Psoas muscle (tissue), 8 donors: ENCODE results near the gene CTCFL. TPM values are rescaled to one million over a fixed set of nuclear protein-coding genes. Genes with fewer than 3 reads are reported as not detected.

Experiments
- ATAC-seq, 4 donors: fragments of 200-7000 bp; cut with Tn5 transposase; one replicate each; pipeline ENCODE4 v1.9.1; 2020; ENCODE audit warnings: moderate library complexity in 3 of 4, mild to moderate bottlenecking in 2 of 4
- DNase-seq, 2 donors: peaks; one replicate each; pipeline ENCODE4 v3.0.0-alpha.2; 2020
- H3K27ac ChIP-seq: fragments of 200-600 bp; one replicate; pipeline ENCODE4 v1.8.0; 2022
- H3K27me3 ChIP-seq, 3 donors: fragments of 200-600 bp in 1 of 3; one replicate each; pipeline versions ENCODE4 v1.6.1 to v1.8.0; 2013 to 2022; ENCODE audit warnings: low read length in 2 of 3, mild to moderate bottlenecking in 2 of 3, moderate library complexity in 1 of 3; ENCODE audit not compliant: insufficient read depth in 3 of 3
- H3K36me3 ChIP-seq, 2 donors: fragments of 200-600 bp in 1 of 2; one replicate each; pipeline versions ENCODE4 v1.6.1 to v1.8.0; 2013 to 2022; ENCODE audit warnings: low read depth in 1 of 2, mild to moderate bottlenecking in 1 of 2, moderate library complexity in 1 of 2; ENCODE audit not compliant: insufficient read depth in 1 of 2
- H3K4me1 ChIP-seq: fragments of 200-600 bp; one replicate; pipeline ENCODE4 v1.8.0; 2022
- H3K4me3 ChIP-seq: fragments of 200-600 bp; one replicate; pipeline ENCODE4 v1.8.0; 2022; ENCODE audit warnings: mild to moderate bottlenecking
- H3K9me3 ChIP-seq: fragments of 200-600 bp; one replicate; pipeline ENCODE4 v1.8.0; 2022
- WGBS, 3 donors: extraction: QIAGEN DNeasy Blood & Tissue Kit; methylation state at CpG; one replicate each; pipeline versions ENCODE4 v1.1.6 to v1.1.7; 2013; 5-methylcytosine and 5-hydroxymethylcytosine counted together
- intact Hi-C, 2 donors: fragments of 100-400 bp; cut with DNase I; formaldehyde crosslinking; loops; one replicate each; pipeline versions ENCODE4 v1.11.0 to v1.14.2; 2022
- polyA plus RNA-seq, 3 donors: library from polyadenylated mRNA; stranded (reverse); fragments of 200-250 nt; gene quantifications; one replicate each; pipeline ENCODE4 v1.2.3, GENCODE V29; 2013
- total RNA-seq, 4 donors: library from RNA; stranded (reverse); fragmentation: NEBNext Ultra II Directional in 2 of 4; extraction: Animal tissue kit (Norgen Biotek cat#: 25700) in 2 of 4; gene quantifications; one replicate each; pipeline versions ENCODE4 v1.2.1 to v1.2.4, GENCODE V29; 2021 to 2023
- TF ChIP-seq, protein P1 (sequence below): fragments of 200-600 bp; IDR thresholded peaks from one replicate; pipeline ENCODE4 v1.8.0; 2022; ENCODE audit warnings: antibody characterized with exemption
- donor health status: healthy with polysubstance abuse.
- donor health status: DM: no; HTN: no; CAD: no; lungs with moderate emphysema.
- donor health status: Bipolar disorder and iron deficiency.
- donor health status: healthy.
- donor health status: DM: yes; HTN: yes; CAD: no.
- donor health status: DM: no; HTN: no; CAD: no.
- donor health status: DM: no; HTN: no; CAD: no.
- donor health status: DM: yes; HTN: yes; CAD: no.

The CTCFL gene
- total and polyA plus RNA-seq, 7 donors: not detected

DNA sequence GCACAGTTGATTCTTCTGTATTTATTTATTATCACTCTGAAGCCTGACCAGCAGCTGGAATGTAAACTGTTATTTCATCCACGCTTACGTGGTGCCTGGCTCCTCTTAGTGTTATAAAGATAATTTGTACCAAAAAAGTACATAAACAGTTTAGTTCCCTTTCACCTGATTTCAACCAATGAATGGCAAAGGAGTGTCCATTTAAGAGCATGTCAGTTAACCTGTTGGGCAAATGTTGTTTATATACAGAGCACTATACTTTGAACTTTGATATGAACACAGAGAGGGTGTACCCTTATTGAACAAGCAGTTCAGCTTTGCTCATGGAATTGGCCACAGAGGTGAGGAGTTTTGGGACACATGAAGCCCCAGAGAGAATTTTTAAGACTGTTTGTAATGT, 7.2 kb upstream of the CTCFL start:
- no peaks in the 10 kb centered on the region for H3K9me3 ChIP-seq
- WGBS, 3 donors: 82 to 89% (median 86%) methylated on average over 2 of the region's 2 CpGs
- H3K4me3 ChIP-seq: no peak overlapping the region
- intact Hi-C loops: no loop called here
- no peak for DNase-seq
- H3K36me3 ChIP-seq: no peaks in the 10 kb centered on the region
- TF ChIP-seq, protein P1, sequence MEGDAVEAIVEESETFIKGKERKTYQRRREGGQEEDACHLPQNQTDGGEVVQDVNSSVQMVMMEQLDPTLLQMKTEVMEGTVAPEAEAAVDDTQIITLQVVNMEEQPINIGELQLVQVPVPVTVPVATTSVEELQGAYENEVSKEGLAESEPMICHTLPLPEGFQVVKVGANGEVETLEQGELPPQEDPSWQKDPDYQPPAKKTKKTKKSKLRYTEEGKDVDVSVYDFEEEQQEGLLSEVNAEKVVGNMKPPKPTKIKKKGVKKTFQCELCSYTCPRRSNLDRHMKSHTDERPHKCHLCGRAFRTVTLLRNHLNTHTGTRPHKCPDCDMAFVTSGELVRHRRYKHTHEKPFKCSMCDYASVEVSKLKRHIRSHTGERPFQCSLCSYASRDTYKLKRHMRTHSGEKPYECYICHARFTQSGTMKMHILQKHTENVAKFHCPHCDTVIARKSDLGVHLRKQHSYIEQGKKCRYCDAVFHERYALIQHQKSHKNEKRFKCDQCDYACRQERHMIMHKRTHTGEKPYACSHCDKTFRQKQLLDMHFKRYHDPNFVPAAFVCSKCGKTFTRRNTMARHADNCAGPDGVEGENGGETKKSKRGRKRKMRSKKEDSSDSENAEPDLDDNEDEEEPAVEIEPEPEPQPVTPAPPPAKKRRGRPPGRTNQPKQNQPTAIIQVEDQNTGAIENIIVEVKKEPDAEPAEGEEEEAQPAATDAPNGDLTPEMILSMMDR: no peak
- no peak overlapping the region for H3K27ac ChIP-seq
- H3K4me1 ChIP-seq: no peaks in the 10 kb centered on the region
- peaks cover 0 to 3% (median 2%) of the 10 kb centered on the region in 3 donors for H3K27me3 ChIP-seq
- no peak for ATAC-seq

DNA sequence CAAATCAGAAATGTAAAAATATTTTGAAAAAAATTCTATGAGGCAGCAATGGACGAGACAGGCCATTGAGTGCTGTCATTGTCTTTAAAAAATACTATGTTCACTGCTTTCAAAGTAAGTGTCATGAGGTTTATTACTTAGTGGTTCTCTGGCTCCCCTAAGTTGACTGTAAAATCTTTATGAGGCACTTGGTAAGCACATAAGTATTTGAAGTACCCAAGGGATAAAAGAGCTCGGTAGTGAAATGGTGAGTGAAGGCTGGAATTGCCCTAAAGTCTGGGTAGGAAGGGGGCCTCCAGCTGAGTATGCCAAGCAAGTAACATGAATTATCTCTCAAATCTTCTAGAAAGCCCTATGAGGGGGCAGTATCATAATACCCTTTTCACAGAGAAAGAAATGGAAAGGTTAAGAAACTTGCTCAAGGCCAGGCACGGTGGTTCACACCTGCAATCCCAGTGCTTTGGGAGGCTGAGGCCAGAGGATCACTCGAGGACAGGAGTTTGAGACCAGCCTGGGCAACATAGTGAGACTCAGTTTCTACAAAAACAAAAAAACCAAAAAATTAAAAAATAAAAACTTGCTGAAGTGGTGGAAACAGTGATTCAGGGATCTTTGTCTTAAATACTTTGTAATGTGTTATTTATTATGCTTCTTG, 5.5 kb upstream of the CTCFL start:
- no peak for ATAC-seq
- Histone ChIP-seq H3K4me3 (no peak overlapping the region), H3K9me3 (no peaks in the 10 kb centered on the region), H3K4me1 (no peaks in the 10 kb centered on the region), H3K27ac (no peak overlapping the region), H3K36me3 (no peaks in the 10 kb centered on the region), H3K27me3 (peaks cover 0 to 3% (median 0%) of the 10 kb centered on the region in 3 donors)
- intact Hi-C loops: no loop called here
- 65 to 69% (median 65%) methylated on average over 4 of the region's 4 CpGs for WGBS, 3 donors
- DNase-seq: no peak
- TF ChIP-seq, protein P1: no peak

DNA sequence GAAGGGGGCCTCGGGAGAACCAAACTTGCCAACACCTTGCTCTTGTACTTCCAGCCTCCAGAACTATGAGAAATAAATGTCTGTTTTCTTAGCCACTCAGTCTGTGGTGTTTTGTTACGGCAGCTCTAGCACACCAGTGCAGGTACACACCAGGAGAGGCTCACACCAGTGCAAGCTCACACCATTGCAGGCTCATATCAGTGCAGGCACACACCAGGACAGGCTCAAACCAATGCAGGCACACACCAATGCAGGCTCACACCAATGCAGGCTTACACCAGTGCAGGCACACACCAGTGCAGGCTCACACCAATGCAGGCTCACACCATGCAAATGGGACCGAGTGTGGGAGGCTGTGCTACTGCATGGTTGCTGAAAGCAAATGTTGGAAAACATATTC, 4.9 kb upstream of the CTCFL start:
- Histone ChIP-seq H3K36me3 (no peaks in the 10 kb centered on the region), H3K4me3 (no peak overlapping the region), H3K4me1 (no peaks in the 10 kb centered on the region), H3K9me3 (no peaks in the 10 kb centered on the region), H3K27ac (no peak overlapping the region), H3K27me3 (peaks cover 0 to 3% (median 0%) of the 10 kb centered on the region in 3 donors)
- TF ChIP-seq, protein P1: no peak
- DNase-seq (no peak), ATAC-seq (no peak)
- WGBS, 3 donors: 68 to 74% (median 73%) methylated on average over 3 of the region's 3 CpGs
- intact Hi-C loops: no loop called here

DNA sequence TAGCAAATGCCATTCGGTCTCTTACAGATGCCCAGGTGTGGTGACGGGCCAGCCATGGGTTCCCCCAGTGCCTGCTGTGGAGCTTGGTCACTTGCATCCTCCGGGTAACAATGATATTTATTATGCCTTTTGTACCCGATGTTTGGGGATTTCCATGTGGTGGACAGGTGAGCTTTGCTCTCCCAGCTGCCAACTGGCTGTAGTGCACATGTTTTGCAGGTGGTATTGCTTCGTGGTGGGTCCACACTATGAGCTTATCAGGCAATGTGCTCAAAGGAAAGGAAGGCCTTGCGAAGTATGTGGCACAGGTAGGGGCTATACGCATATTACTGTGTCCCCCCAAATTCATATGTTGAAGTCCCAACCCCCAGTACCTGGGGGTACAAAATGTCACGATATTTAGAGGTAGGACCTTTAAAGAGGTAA, 4.2 kb upstream of the CTCFL start:
- Histone ChIP-seq H3K27ac (no peak overlapping the region), H3K4me3 (no peak overlapping the region)

More for the DNA sequence above, 4.2 kb upstream of the CTCFL start:
- intact Hi-C loops: no loop called here
- WGBS, 3 donors: 83 to 87% (median 85%) methylated on average over 8 of the region's 8 CpGs
- ATAC-seq (no peak), DNase-seq (no peak)
- Histone ChIP-seq H3K9me3 (no peaks in the 10 kb centered on the region), H3K4me1 (no peaks in the 10 kb centered on the region), H3K27me3 (peaks cover 0 to 3% (median 0%) of the 10 kb centered on the region in 3 donors), H3K36me3 (no peaks in the 10 kb centered on the region)
- TF ChIP-seq, protein P1: no peak
